Stimulated activated CD8-positive, alpha-beta memory T cell treated with anti-CD3 and anti-CD28 coated beads, Interleukin-15, amount 100 ng/mL, for 1 hour (primary cell): ENCODE measurements around the gene TSC22D1.
"Not testable (repeated sequence)": the region's sequence is repeated elsewhere in the genome, so short reads cannot be mapped to it uniquely, and the experiment has no call there.

Experiments used
- DNase-seq: peaks from one replicate; pipeline ENCODE4 v3.0.0-alpha.2; 2020; ENCODE audit warnings: low read depth

The TSC22D1 gene

DNA sequence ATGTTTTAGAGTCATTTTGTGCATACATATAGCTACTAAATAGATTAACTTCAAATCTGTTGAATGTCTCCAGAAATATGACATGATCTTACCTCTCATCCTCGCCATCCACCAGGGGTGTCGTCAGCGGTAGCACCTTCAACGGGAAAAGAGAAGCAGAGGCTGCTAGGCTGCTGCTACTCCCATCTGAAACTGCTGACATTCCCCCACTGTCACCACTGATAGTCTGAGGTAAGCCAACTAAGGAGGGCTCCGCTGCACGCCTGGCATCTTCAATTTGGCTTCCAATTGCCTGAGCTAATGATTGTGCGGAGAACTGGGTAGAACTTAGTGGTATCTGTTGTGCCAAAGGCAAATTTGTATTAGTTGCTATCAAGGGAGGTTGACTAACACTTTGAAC is 3.1 kb downstream of the TSC22D1 start:
- no peak for DNase-seq

DNA sequence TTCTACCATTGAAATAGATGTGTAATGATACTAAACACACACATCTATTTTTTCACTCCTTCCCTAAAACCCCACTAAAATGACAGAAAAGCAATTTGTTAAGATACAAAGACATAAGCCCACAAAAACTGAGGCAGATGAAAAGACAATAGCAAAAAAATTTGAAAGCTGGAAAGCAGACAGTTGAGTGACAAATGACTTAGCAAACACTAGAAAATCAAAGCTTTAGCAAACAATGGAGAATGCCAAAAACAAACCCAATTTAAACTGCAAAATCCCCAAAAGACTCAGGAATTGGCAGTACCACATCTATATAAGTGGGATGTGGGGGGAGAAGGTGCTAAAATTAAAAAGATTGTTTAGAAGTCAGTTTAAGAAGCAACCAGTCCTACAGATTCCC is 9.5 kb downstream of the TSC22D1 start:
- DNase-seq: no peak

DNA sequence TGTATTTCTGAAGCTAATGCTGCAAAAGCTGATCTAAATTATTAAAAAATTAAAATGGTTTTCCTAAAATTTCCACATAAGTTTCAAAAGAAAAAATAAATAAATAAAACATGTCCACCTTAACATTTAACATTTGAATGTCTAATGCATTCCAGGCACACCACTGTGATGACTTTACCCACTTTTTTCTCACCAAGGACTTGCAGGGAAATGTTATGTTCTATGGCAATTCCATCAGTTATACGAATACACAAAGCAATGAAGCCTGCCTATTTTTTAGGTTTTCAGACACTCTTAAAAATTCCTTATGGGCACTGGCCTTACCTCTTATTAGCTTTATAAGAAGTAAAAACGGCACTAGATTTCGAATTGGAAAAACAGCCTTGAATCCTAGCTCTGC is 10.2 kb downstream of the TSC22D1 start:
- DNase-seq: no peak

DNA sequence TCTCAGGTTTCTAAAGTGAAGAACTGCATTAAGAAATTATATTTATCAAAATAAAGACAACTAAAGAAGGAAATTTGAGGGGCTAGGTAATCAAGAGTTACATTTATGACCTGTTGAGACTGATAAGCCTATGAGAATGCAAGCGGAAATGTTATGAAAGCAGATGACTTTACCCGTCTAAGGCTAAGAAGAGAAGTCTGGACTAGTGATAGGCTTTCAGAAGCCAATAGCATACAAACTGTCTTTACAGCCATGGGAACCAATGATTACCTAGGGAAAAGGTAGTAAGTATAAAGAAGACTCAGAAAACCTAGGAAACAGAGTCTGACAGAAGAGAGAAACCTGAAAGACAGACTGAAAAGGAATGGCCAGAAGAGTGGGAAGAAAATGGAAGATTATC is 11.2 kb downstream of the TSC22D1 start:
- no peak for DNase-seq

DNA sequence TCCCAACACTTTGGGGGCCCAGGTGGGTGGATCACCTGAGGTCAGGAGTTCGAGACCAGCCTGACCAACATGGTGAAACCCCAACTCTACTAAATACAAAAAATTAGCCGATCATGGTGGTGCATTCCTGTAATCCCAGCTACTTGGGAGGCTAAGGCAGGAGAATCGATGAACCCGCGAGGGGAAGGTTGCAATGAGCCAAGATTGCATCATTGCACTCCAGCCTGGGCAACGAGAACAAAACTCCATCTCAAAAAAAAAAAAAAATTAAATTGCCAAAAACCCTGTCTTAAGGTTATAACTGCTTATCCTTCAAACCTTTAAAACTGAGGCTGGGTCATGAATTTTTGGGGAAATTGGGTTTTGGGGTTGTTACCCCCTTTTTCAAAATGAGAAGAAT is 13.3 kb downstream of the TSC22D1 start:
- not testable (repeated sequence) for DNase-seq

DNA sequence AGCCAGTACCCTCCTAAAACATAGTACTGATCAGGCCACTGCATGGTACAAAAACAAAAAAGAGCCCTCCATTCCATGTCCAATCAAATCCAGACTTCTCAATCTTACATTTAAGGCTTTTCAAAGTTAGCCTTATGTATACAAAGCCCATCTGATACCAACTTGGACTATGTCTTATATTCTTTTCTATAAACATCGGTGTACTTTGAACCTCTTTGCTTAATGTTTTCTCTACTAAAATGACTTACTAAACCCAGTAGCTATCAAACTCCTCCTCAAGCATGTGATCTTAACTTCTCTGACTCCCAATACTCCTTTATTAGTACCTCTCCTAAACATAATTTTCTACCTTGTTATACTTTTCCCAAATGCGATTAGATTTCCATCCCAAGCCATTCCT is 14.8 kb downstream of the TSC22D1 start:
- DNase-seq: no peak

DNA sequence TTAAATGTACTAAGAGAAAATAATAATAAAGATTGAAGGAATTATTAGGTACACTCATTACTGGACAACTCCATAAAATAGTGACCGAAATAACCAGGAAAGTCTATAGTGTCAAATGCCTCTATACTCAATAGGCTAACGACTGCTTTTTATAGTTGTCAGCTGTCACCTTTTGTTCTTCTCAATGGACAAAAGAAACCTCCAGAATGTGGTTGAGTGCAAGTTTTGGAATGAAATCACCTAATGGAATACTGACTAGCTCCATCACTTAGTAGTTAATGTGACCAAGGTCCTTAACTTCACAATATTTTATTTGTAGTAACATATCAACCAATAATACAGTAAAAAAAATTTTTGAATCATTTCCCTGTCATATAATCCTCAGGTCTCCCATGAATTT is 18.1 kb downstream of the TSC22D1 start:
- no peak for DNase-seq

DNA sequence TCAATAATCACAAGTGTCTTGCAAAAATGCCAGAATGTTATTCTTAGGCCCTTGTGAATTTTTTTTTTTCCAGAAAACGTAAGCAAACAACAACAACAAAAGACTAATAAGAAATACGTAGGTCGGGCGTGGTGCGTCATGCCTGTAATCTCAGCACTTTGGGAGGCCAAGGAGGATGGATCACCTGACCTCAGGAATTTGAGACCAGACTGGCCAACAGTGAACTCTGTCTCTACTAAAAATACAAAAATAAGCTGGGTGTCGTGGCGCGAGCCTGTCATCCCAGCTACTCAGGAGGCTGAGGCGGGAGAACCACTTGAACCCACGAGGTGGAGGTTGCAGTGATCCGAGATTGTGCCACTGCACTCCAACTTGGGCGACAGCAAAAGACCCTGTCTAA is 20.9 kb downstream of the TSC22D1 start:
- no peak for DNase-seq

DNA sequence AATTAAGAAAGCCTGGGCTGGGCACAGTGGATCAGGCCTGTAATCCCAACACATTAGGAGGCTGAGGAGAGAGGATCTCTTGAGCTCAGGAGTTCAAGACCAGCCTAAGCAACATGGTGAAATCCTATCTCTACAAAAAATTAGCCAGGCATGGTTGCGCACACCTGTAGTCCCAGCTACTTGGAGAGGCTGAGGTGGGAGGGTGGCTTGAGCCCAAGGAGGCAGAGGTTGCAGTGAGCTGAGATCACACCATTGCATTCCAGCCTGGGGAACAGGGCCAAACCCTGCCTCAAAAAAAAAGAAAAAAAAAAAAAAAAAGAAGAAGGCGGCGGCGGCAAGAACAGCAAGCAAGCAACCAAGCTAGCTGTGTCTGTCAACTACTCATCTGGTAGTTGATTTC is 26.7 kb downstream of the TSC22D1 start:
- no peak for DNase-seq

DNA sequence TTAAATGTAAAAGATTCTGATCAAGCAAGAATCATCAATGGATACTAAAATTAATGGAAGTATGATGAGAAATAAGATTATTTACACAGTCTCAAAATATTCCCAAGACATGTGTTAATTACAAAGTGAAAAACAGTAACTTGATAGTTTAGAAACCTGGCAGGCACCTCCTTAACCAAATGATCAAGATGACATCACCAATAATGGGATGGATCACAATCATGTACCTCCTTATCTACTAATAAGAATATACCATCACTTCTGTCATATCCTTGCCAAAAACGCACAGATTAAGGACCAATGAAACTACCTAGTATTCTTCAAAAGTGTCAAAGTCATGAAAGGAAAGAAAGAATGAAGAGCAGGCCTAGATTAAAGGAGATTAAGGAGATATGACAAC is 30.0 kb downstream of the TSC22D1 start:
- no peak for DNase-seq

DNA sequence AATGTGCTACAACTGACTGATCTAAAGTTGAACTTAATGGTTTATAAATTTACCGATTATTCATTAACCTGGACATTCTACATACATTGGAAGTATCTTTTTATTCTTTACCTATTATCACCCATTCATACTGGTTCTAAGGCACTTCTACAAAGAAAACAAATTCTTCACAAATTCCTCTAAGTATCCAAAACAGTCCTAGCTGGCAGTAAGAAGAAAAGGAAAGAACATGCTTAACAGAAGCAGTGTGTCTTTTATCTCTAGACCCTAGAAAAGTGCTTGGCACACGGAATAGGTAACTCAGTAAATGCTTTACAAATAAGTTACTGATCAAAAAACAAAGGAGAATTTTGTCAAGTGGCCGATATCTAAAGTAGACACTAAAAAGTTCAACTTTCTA is 32.8 kb downstream of the TSC22D1 start:
- no peak for DNase-seq

DNA sequence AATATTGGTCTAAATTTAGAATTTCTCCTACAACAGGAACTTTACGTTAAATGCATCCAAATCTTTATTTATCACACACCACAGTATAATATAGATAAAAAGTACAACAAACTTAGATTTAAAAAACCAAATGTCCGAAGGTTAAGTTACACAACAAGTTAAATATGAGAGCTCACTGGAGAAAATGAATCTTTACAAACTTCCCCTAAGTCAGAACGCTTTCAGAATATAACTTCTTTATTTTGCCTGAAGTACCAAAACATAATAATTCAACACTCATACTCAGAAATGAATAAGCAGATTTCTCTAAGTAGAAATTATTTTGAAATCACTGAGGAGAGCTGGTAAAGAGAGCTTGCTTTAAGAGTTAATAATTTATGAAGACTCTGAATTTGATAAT is 33.8 kb downstream of the TSC22D1 start:
- no peak for DNase-seq

DNA sequence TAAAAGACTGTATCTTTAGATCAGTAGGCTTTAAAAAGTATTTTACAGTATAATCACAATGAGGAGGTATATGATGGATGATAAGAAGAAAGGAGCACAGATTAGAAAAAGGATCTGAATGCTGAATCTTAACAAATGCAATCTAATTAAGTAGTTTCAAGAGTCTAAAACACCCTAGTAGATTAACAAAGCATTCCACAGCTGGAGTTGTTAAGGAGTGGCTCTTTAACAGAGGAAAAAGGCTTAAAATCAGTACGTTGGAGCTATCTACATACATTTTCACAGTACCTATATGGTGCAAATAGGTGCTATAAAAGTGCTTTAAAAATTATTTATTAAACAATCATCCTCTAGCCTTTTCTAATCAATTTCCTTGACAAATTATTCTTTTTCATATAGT is 34.5 kb downstream of the TSC22D1 start:
- DNase-seq: no peak

DNA sequence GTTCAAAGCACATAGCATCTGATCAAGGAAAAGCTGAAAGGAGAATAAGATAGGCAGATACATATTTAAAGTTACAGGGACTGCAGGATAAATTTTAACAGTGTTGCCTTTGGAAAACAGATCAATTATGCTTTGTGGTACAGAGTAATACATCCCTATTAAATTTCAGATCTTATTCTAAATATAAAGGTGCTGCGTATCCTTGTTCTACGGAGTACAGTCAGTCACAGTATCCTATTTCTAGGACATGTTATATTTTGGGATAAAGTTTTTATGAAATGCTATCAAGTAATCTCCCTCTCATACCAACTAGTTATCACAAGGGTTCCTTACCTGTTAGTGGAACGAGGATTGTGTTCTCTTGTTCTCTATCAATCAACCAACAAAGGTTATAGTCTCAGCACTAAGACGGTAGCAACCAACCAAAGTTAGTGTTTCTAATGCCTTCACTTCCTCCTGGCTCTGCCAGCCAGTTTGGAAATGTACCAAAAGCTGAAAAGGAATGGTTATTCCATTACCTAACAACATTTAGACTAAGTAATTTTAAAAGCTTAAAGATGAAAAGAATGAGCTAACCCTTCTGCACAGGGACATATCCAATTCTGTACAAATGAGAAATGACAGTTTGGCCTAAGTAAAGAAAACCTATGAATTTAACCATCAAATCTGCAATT is 35.2 kb downstream of the TSC22D1 start:
- DNase-seq: no peak

DNA sequence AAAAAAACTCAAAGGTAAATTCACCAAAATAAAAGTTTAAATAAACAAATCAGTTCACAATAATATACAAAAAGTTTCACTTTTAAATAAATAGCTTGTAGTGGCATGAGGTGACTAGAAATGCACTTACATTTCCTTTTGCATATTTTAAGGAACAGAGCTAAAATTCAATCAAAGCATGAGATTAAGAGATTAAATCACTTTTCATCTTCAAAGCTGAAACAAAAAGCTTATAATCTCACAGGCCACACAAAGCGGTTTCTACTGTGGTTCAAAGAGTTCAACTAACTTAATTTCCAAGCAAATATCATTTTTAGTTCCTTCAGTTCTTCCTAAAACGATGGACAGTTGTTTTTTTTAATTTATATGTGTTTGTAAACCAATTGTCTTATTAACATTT is 38.9 kb downstream of the TSC22D1 start:
- no peak for DNase-seq

DNA sequence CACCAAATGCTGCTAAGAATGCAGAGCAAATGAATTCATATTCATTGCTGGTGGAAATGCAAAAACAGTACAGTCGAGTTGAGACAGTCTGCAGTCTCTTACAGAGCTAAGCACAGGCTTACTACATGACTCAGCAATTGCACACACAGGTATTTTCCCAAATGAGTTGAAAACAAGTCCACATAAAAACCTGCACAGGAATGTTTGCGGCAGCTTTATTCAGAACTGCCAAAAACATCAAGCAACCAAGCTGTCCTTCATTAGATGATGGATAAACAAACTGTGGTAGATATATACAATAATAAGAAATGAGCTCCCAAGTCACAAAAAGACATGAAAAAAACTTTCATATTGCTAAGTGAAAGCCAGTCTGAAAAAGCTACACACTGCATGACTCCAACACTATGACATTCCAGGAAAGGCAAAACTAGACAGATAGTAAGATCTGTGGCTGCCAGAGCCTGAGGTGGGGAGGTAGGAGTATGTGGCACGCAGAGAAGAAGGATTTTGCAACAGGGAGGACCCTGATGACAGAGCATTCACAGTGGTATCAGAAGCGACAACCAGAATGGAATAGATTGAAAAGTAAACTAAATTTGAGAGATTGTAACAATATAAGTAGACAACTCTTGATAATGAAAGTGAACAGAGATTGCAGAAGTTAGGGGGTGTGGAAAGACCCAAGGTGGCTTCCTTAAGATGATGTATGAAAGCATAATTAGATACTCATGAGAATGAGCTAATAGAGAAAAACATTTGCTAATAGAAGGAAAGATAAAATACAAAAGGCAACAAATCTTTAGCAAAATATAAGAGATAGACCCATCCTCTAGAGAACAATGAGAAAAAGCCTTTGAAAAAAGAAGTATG is 52.7 kb downstream of the TSC22D1 start:
- no peak for DNase-seq

DNA sequence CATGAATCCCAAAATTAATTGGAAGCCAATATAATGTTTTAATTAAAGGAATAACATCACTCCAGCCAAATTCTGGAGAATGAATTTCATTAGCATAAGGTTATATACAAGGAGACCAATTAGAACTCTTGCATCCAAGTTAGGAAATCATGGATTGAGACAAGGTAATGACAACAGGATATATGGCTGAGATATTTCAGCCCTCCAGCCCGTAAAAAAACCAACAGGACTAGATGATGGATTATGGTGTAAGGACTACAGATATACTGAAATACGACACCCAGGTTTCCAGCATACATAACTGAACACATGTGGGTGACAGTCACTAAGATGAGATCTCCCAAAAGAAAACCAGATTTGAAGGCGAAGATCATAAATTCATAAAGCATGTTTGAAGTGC is 56.5 kb downstream of the TSC22D1 start:
- DNase-seq: no peak

DNA sequence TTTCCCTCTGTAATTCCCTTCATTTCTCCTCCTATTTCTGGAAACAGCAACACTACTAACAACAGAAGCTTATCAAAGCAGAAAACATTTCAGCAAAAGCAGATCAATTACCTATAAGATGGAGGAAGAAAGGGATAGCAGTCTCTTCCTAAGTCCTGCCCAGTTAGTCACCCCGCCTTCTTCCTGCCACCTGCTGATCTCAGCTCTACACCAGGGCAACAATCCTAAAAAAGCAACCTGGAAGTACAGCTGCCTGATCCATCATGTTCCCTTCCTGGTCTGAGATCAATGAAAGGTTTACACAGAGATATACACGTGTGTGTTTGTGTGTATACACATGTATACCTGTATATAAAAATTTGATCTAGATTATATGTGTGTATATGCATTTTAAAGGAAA is 59.4 kb downstream of the TSC22D1 start:
- DNase-seq: no peak

DNA sequence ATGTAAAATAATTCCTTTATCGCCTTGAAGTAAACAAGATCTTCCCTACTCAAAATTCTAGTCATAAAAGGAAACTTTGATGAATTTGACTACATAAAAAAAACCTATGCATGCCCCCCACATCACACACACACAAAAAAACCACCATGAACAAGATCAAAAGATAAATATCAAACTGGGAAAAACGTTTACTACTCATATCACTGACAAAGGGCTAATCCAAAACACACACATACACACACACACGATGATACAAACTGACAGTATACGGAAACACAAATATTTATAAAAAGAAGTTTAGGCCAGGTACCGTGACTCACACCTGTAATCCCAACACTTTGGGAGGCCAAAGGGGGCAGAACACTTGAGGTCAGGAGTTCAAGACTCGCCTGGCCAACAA is 61.9 kb downstream of the TSC22D1 start:
- no peak for DNase-seq

DNA sequence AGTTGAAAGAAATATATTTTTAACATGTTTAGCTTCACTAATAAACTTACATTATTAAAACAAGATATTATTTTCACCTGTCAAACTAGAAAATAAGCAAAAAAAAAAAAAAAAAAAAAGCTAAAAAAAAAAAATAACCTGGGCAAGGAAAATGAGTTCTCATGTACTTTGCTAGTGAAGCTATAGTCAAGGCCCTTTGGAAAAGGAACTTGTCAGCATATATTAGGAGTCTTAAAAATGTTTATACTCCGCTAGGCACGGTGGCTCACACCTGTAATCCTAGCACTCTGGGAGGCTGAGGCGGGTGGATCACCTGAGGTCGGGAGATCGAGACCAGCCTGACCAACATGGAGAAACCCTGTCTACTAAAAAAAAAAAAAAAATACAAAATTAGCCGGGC is 66.3 kb downstream of the TSC22D1 start:
- DNase-seq: not testable (repeated sequence)

DNA sequence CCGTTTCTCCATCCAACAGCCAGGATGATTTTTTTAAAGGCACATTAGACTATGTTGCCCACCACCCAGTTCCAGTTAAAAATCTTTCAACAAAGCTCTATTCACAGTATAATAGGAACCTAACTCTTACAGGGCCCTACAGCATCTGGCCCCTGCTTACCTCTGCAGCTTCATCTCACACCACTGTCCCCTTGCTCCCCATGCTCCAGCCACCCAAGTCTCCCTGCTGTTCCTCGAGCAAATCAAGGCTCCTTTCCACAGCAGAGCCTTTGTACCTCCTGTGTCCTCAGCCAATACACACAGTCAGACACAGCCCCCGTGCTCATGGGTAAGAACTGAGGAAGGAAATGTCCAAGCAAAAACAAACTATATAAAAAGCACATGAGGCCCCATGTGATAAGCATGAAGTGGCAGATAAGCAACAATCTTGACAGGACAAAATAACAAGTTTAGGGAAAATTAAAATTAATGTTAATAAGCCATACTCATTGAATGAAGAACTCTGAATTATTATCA is 67.5 kb downstream of the TSC22D1 start:
- no peak for DNase-seq

DNA sequence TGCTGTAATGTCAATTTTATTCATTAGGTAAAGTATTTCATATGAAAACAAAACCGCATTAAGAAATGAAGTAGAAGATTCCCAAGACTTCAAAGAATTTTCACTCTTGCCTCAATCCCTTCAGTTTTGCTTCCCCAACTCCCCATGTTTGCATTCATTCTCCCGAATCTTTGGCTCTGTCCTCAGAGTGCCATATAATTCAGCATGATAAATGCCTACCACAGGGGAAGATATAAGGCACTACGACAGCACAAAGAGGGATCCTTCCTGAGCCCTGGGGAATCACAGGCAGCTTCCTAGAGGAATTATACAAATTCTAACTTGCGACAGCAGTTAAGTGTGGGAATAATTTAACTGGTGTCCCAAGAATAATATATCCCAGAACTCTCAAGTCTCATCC is 68.5 kb downstream of the TSC22D1 start:
- no peak for DNase-seq

DNA sequence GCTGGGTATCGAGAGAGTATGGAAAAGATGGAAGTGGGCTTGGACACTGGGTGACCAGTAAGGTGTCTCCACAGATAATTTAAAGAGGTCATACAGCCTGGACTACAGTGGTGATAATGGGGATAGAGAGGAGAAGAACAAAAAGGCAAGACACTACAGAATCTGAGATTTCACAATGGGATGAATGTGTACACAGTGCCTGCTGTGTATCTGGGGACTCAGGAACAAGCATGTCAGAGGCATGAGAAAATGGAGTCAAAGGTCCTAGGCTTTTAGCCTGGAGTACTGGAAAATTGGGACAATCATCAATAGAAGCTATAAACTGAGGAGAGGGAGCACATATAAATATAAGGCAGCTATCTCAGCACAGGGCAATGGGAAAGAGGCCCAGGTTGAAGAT is 69.4 kb downstream of the TSC22D1 start:
- no peak for DNase-seq

DNA sequence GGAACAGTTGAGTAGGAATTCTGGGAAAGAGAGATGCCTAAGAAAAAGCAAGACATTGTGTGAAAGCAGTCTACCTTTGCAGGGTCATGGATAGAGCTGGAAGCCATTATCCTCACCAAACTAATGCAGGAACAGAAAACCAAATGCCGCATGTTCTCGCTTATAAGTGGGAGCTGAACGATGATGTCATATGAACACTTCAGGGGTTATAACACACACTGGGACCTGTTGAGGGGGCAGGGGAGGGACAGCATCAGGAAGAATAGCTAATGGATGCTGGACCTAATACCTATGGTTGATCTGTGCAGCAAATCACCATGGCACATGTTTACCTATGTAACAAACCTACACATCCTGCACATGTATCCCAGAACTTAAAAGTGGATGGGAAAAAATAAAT is 69.9 kb downstream of the TSC22D1 start:
- DNase-seq: no peak
